Activated CD8-positive, alpha-beta memory T cell treated with anti-CD3 and anti-CD28 coated beads for 48 hours (primary cell): ENCODE measurements around the gene NUDT4.

Experiments
- DNase-seq, 3 experiments: peaks; one replicate each; pipeline ENCODE4 v3.0.0-alpha.2; 2020; ENCODE audit warnings: low read depth in 2 of 3, low spot score in 2 of 3

Gene NUDT4

GRCh38 chr12:93456077-93456476, 78.4 kb downstream of the NUDT4 start:
- no peak for DNase-seq
